Left forelimb (tissue), 1 donor: Measurements from ENCODE around the gene ZNF688.

Experiments
- DNase-seq: peaks from one replicate; pipeline ENCODE4 v3.0.0-alpha.2; 2018; ENCODE audit warnings: low spot score

ZNF688 gene

GRCh38 chr16:30585400-30586191 is 14.1 kb upstream of the ZNF688 start, which contains the start of gene ZNF785:
TSS of gene ZNF785 (minus strand) at chr16:30585697. CDS start at chr16:30585611, 86 bp downstream.
- DNase-seq: peak; percentile 96

DNA sequence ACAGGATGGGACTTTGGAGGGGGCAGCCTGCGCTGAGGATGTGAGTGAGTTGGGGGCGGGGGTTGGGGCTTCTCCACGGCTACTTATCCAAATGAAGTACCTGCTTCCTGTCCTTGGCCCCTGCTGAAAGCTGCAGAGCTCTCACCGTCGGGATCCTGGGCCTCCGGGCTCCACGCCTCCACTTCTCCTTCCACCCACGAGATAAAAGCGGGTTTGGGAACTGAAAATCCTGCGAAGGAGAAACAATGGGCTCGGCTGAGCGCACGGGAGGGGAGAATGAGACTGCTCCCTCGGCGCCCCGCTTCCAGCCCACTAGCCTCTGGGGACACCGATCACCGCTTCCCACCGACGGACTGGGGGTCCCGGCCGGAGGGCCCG is 13.5 kb upstream of the ZNF688 start:
- no peak for DNase-seq

DNA sequence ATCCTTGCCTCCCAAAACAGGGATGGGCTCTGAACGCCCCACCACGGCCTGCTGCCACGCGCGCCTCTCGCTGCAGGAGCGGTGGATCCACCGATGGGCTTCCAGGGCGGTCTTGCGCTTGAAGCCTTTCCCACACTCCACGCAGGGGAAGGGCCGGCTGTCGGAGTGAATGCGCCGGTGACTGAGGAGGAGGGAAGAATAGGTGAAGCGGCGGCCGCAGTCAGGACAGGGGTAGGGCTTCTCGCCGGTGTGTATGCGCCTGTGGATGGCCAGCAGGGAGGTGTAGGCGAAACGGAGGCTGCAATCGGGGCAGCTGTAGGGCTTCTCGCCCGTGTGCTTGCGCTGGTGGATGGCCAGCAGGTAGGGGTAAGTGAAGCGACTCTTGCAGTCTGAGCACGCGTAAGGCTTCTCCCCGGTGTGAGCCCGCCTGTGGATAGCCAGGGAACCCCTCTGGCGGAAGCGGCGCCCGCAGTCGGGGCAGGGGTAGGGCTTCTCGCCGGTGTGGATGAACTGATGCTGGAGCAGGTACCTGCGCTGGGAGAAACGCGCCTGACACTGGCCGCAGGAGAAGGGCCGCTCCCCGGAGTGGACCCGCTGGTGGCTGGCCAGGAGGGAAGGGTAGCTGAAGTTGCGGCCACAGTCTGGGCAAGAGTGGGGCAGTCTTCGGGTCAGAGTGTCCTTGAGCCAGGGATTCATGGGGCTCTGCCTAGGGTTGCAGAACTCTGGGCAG is 11.3 kb upstream of the ZNF688 start:
- DNase-seq: no peak

- DNase-seq: no peak
These were observed 9.9 kb upstream of the ZNF688 start for GRCh38 chr16:30581457-30581856.

DNA sequence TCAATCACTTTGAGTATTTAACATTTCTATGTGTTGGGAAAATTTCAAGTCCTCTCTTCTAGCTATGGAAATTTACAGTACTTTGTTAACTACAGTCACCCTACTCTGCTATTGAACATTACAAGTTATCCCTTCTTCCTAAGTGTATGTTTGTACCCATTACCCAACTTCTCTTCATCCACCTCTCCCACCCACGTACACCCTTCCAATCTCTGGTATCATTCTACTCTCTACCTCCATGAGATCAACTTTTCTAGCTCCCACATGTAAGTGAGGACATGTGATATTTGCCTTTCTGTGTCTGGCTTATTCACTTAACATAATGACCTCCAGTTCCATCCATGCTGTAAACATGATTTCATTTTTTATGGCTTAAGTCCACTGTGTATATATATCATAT is 3.2 kb upstream of the ZNF688 start:
- no peak for DNase-seq

GRCh38 chr16:30570636-30571444 is 674 bp downstream of the ZNF688 start:
- peak; percentile 74 for DNase-seq

DNA sequence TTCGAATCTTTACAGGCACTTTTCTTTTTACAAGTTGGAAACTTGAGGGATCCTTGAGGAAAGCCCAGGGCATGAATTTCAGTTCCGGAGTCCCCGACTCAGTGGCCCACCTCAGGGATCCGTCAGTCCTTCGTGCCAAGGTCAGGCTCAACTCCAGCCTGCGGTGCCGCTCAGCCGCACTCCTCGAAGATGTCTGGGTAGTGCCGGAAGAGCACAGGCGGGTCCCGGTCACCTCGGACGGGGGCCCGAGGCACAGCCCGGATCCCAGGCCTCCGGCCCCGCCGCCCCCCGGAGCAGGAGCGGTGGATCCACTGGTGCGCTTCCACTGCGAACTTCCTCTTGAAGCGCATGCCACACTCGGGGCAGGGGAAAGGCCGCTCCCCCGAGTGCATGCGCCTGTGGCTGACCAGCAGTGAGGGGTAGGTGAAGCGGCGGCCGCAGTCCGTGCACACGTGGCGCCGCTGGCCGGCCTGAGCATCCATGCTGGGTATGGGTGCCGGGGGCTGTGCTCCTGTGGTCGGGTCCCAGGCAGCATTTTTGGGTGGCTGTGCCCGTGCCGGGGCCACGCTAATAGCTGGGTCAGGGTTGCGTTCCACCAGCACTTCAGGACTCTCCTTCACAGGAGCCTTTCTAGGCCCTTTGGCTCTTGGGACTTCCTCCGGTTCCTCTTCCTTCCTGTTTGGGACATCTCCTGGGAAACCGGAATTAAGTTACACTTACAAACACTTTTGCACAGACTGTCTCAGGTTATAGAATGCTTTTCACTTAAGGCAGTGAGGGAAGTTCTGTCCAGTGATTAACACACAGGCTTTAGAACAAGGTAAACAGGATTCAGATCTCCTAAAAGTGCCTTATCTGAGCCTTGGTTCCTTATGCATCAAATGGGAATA is 1.5 kb downstream of the ZNF688 start:
- DNase-seq: no peak

- no peak for DNase-seq
These were observed 2.2 kb downstream of the ZNF688 start for GRCh38 chr16:30569281-30569680.

DNA sequence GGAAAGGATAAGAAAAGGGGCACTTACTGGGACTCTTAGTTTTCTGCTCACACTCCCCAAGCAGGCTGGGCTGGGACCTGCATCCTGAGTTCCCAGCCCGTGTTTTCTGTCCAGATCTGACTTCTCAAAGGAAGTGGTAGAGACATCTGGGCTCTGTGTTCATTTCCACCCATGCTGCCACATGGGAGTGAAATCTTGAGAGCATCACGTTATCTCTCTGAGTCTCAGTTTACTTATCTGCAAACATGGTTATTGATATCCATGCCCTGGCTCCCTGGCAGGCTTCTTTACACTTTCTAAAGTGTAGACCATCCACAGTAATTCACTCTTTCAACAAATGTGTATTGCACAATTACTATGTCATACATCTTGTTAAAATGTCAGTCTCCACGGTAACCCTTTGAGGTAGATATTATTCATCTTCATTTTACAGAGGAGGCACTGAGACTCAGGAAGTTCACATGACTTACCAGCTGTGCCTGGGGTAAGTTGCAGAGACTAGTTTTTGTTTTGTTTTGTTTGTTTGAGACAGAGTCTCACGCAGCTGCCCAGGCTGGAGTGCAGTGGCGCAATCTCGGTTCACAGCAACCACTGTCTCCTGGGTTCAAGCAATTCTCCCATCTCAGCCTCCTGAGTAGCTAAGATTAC is 3.4 kb downstream of the ZNF688 start:
- no peak for DNase-seq

GRCh38 chr16:30567160-30567990 is 4.1 kb downstream of the ZNF688 start:
- no peak for DNase-seq

- DNase-seq: no peak
These were observed 5.0 kb downstream of the ZNF688 start for GRCh38 chr16:30566531-30566930.

DNA sequence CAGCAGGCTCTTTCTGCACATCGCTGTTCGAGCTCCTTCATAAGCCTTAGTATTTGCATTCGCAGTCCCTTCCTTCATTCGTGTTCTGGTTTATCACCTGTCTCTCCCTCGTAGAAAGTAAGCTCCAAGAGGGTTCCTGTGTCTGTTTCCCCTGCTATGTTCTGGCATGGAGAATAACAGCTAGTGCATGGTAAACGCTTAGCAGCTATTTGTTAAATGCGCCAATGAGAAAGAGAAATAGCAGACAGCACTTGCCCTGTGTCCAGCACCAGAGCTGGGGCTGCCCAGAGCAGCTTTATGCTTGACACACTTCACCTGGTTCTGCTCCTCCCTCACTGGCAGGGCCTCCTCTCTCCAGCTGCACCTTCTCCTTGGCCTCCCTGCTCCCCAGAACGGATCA is 5.5 kb downstream of the ZNF688 start:
- DNase-seq: no peak

- no peak for DNase-seq
These were observed 6.0 kb downstream of the ZNF688 start for GRCh38 chr16:30565526-30565925.

GRCh38 chr16:30562021-30562420 is 9.5 kb downstream of the ZNF688 start:
- no peak for DNase-seq

DNA sequence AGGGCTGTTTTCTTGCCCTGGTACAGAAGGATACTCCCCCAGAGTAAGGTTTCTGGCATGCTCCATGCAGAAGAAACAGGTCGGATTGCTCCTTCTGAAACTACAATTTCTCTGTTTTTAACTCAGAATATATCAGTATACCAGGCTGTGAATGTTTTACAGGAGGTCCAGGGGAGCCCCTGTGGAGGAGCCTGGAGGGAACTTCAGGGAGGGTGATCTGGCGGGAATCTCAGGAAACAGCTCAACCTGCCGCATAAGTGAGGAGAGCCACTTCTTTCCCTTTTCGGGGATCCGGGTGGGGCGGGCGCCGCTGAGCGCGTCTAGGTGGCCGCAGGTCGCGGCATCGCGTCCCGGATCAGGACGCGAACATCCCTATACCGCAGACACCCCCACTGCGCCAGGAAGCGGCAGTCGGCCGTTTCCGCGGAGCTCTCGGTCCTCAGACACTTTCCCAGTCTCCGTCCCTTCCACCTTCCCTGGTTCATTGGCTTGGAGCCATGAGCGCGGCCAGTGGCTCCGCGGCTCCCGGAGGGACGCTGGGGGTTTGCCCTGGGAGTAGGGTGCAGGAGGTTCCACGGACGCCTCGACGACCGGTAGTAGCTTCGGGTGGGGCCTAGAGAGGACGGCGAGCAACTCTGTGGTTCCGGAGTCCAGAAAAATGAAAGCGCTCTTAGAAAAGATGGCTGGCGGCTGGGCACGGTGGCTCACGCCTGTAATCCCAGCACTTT is 10.3 kb downstream of the ZNF688 start:
- no peak for DNase-seq

GRCh38 chr16:30559690-30560089 is 11.8 kb downstream of the ZNF688 start:
- DNase-seq: no peak

DNA sequence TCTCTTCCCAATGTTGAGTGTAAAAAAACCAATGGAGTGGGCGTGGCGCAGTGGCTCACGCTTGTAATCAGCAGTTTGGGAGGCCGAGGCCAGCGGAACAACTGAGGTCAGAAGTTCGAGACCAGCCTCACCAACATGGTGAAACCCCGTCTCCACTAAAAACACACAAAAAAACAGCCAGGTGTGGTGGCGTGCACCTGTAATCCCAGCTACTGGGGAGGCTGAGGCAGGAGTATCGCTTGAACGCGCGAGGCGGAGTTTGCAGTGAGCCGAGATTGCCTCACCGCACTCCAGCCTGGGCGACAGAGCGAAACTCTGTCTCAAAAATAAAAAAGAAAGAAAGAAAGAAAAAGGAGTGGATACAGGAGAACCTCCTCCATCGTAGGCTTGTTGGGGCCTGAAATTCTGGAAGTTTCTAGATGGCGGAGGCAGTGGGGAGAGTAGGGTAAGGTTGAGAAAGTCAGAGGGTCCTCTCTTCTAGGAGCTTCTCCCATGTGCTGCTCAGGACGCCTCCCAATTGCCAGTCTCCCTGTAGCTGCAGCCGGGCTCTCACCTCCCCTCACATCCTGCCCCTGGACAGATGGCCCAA is 12.6 kb downstream of the ZNF688 start:
- DNase-seq: no peak

DNA sequence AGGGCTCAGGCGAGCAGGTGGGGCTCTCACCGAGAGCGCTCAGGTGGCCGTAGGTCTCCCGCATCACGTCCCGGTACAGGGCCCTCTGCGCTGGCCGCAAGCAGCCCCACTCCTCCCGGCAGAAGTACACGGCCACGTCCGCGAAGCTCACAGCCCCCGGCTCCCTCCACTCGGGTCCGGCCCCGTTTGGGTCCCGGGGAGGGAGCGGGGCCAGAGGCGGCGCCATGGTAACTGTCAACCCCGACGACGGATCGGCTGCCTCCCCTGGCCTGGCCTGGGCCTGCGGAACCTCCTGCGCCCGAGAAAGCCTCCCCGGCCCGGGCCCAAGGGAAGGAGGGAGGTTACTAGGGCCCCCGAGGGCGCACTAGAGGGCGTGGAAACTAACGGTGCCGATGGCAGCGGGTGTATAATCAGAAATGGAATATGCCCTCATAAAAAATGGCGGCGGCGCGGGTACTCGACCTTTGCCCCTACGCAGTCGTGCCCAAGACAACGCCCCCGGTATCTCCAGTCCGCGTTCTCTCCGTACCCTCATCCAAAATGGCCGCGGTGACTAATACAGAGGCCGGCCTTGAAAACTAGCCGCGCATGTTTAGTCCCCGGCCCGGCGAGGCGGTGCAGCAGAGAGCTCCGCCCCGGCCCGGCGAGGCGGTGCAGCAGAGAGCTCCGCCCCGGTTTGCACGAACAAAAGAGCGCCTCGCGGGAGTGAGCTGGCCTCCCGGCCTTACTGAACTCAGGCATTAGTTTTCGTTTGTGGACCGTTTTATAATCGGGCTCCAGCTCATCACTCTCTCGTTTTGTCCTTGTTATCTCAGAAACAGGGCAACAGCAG is 13.3 kb downstream of the ZNF688 start, which contains the start of gene ZNF764:
TSS of gene ZNF764 (minus strand) at position 418 of the 832 bp plus-strand sequence. CDS start at position 226, 192 bp downstream.
- DNase-seq: peak; percentile 94
